SU-DHL-6 (cell line): ENCODE results near the gene MBL2.

Experiments used
- H2AFZ ChIP-seq: fragments of 200-600 bp; sonication (generic); 2 replicates; pipeline ENCODE4 v1.6.1; 2014; ENCODE audit warnings: low read depth, mild to moderate bottlenecking, moderate library complexity, mixed read lengths, antibody characterized with exemption, low read length; ENCODE audit not compliant: severe bottlenecking
- H3F3A ChIP-seq: fragments of 200-600 bp; shearing (Covaris generic); 2 replicates; pipeline ENCODE4 v1.6.0; 2016; ENCODE audit warnings: antibody characterized with exemption, mild to moderate bottlenecking; ENCODE audit not compliant: insufficient read depth
- H3K27ac ChIP-seq: fragments of 200-600 bp; sonication (generic); 2 replicates; pipeline ENCODE4 v1.5.1; 2016; ENCODE audit warnings: low read depth, mild to moderate bottlenecking, low read length, moderate library complexity, mixed read lengths
- H3K27me3 ChIP-seq: fragments of 200-600 bp; sonication (generic), shearing (Covaris generic); 2 replicates; pipeline ENCODE4 v1.6.0; 2014; ENCODE audit warnings: mild to moderate bottlenecking, low read length
- H3K36me3 ChIP-seq: fragments of 200-600 bp; sonication (generic); 2 replicates; pipeline ENCODE4 v1.6.1; 2014; ENCODE audit warnings: mild to moderate bottlenecking, low read length, mixed read lengths
- H3K4me2 ChIP-seq: fragments of 300-600, 200-600 bp; shearing (Covaris generic), sonication (generic); 2 replicates; pipeline ENCODE4 v1.6.0; 2014; ENCODE audit warnings: low read length, low read depth, mild to moderate bottlenecking; ENCODE audit not compliant: poor library complexity, severe bottlenecking
- H3K4me3 ChIP-seq: fragments of 200-600 bp; sonication (generic); 2 replicates; pipeline ENCODE4 v1.5.1; 2014; ENCODE audit warnings: antibody characterized with exemption, low read length, mild to moderate bottlenecking, mixed read lengths; ENCODE audit not compliant: insufficient read depth, poor library complexity, severe bottlenecking
- H3K79me2 ChIP-seq: fragments of 200-600 bp; sonication (generic); 2 replicates; pipeline ENCODE4 v1.6.1; 2014; ENCODE audit warnings: mild to moderate bottlenecking, low read length, moderate library complexity; ENCODE audit not compliant: insufficient read depth
- H3K9ac ChIP-seq: fragments of 200-600 bp; sonication (generic); 2 replicates; pipeline ENCODE4 v1.7.0; 2014; ENCODE audit warnings: mild to moderate bottlenecking, low read length
- H3K9me2 ChIP-seq: fragments of 200-600 bp; sonication (generic); replicated peaks from 2 replicates; pipeline ENCODE4 v1.6.1; 2014; ENCODE audit warnings: low read length; ENCODE audit not compliant: insufficient read depth
- H3K9me3 ChIP-seq: fragments of 200-600 bp; sonication (generic); 2 replicates; pipeline ENCODE4 v1.6.1; 2014; ENCODE audit warnings: low read length, mixed read lengths; ENCODE audit not compliant: insufficient read depth
- H4K20me1 ChIP-seq: fragments of 200-600 bp; sonication (generic); 2 replicates; pipeline ENCODE4 v1.6.1; 2014; ENCODE audit warnings: low read depth, mild to moderate bottlenecking, antibody characterized with exemption, low read length, moderate library complexity, mixed read lengths
- EZH2phosphoT487 ChIP-seq: fragments of 200-600 bp; sonication (generic), shearing (Covaris generic); conservative IDR thresholded peaks from 2 replicates; pipeline ENCODE4 v1.6.1; 2018; ENCODE audit warnings: mild to moderate bottlenecking, antibody characterized with exemption, low read length, moderate library complexity, mixed read lengths
- TF ChIP-seq, protein P1 (sequence below): fragments of 200-600 bp; sonication (generic); IDR thresholded peaks from one replicate; pipeline ENCODE4 v1.5.1; 2017; ENCODE audit warnings: antibody characterized with exemption, mild to moderate bottlenecking, low read length, moderate library complexity; ENCODE audit not compliant: insufficient read depth, poor library complexity, severe bottlenecking

The MBL2 gene

DNA sequence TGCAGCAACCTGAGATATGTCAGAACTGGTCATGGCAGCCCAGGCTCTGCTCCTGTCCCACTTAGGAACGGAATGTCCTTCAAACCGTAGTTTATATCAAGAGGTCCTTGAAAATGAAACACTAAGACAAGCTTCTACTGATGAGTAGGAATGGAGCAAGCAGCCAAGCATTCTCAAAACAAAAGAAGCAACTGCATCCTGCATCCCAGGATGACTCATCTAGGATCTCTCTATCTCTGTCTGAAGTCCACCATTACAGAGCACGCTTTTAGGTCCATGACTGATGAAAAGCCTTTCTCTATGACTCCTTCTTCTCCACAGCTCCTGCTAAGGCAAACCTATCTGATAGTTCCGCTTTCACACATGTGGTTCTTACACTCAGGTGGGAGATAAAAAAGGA is 16.3 kb downstream of the MBL2 start:
- Histone ChIP-seq H3K36me3 (no peaks in the 10 kb centered on the region), H3K9me2 (no peaks in the 10 kb centered on the region), H3F3A (no peaks in the 10 kb centered on the region), H3K9ac (no peak overlapping the region), H3K27ac (no peak overlapping the region), H2AFZ (no peak overlapping the region), H3K9me3 (no peaks in the 10 kb centered on the region), H3K27me3 (no peaks in the 10 kb centered on the region), H3K4me3 (no peak overlapping the region), H3K79me2 (no peaks in the 10 kb centered on the region), H4K20me1 (no peaks in the 10 kb centered on the region), H3K4me2 (no peak overlapping the region)
- TF ChIP-seq, protein P1, sequence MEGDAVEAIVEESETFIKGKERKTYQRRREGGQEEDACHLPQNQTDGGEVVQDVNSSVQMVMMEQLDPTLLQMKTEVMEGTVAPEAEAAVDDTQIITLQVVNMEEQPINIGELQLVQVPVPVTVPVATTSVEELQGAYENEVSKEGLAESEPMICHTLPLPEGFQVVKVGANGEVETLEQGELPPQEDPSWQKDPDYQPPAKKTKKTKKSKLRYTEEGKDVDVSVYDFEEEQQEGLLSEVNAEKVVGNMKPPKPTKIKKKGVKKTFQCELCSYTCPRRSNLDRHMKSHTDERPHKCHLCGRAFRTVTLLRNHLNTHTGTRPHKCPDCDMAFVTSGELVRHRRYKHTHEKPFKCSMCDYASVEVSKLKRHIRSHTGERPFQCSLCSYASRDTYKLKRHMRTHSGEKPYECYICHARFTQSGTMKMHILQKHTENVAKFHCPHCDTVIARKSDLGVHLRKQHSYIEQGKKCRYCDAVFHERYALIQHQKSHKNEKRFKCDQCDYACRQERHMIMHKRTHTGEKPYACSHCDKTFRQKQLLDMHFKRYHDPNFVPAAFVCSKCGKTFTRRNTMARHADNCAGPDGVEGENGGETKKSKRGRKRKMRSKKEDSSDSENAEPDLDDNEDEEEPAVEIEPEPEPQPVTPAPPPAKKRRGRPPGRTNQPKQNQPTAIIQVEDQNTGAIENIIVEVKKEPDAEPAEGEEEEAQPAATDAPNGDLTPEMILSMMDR = no peak
- no peak for TF ChIP-seq EZH2phosphoT487

DNA sequence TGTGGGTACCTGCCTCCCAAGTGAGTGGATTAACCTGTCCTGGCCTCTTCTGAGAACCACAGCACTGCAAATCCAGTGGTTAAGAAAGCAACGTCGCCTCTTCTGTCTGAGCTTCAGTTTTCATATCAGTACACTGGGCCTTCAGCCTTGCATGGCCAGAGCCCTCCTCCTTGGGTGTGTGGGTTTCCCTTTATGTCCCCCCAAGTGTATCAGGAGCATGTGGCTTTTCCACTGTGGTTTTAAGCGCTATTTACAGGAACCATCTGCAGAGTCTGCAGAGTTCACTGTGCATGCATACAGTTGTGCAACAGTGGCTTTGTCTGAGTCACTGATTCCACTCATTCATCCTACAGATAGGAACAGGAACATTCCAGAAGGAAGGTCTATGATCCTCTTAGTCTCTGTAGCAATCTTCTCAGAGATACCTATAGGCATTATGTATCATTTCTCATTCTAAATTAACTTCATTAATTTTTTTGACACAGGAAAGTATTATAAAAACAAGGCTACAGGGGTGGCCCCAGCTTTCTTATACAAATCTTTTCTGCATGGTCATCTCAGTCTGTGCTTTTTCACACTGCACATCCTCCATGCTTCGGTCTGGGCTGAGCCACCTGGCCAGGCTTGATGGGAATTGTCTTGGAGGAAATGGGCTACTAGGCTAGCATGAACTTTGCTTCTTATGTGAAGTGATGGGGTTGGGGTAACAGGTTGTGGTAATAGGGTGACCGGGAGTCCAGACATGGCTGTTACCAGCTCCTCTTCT is 17.1 kb downstream of the MBL2 start:
- Histone ChIP-seq H3K4me2 (no peak overlapping the region), H3K9ac (no peak overlapping the region), H3K79me2 (no peaks in the 10 kb centered on the region), H3F3A (no peaks in the 10 kb centered on the region), H4K20me1 (no peaks in the 10 kb centered on the region), H3K27ac (no peak overlapping the region), H3K27me3 (no peaks in the 10 kb centered on the region), H3K9me3 (no peaks in the 10 kb centered on the region), H2AFZ (no peak overlapping the region), H3K4me3 (no peak overlapping the region), H3K36me3 (no peaks in the 10 kb centered on the region), H3K9me2 (no peaks in the 10 kb centered on the region)
- TF ChIP-seq, protein P1 = no peak
- TF ChIP-seq EZH2phosphoT487 = no peak

DNA sequence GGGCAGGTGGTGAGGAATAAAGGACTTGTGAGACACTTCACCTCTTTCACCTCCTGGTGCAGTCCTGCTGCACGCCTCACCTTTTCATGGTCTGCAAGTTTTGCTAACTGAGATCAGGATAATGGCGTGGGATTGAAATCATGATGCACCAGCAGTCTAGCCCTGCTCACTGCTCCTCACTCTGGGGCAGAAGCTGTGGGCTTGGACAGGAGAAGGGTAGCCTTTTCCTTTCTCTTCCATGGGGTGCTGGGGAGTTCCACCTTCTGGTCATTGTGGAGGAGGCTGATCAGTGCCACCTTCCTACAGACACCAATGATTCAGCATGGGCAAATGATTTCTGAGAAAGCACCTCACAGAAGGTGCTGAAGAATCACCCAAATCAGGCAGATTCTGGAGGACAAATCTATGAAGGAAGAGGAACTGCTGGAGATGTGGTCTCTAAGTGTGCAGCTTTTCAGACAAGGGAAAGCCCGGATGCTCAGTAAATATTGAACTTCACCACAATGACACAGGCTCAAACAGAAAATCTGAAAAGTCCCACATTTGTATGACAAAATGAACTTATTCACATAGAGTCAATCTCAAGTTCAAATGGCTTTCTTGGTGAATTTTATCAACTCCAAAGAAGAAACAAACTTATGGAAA is 19.7 kb downstream of the MBL2 start:
- Histone ChIP-seq H3F3A (no peaks in the 10 kb centered on the region), H3K9ac (no peak overlapping the region), H3K4me3 (no peak overlapping the region), H3K4me2 (no peak overlapping the region), H3K27me3 (no peaks in the 10 kb centered on the region), H3K27ac (no peak overlapping the region), H4K20me1 (no peaks in the 10 kb centered on the region), H2AFZ (no peak overlapping the region), H3K36me3 (no peaks in the 10 kb centered on the region), H3K79me2 (no peaks in the 10 kb centered on the region), H3K9me2 (no peaks in the 10 kb centered on the region), H3K9me3 (no peaks in the 10 kb centered on the region)
- no peak for TF ChIP-seq EZH2phosphoT487
- TF ChIP-seq, protein P1 = no peak
